GM23338 (cell line): Measurements from ENCODE around the gene MLH1. TPM values are rescaled to one million over a fixed set of nuclear protein-coding genes. Genes with fewer than 3 reads are reported as not detected.

Source experiments
- ATAC-seq: fragments of 200-7000 bp; cut with Tn5 transposase; 3 replicates; pipeline ENCODE4 v1.9.1; 2020
- DNase-seq: peaks from one replicate; pipeline ENCODE4 v3.0.0-alpha.2; 2015; ENCODE audit warnings: low spot score
- H2AFZ ChIP-seq: fragments of 200-600 bp; sonication (generic); 2 replicates; pipeline ENCODE4 v1.8.0; 2016; ENCODE audit warnings: antibody characterized with exemption, mild to moderate bottlenecking, moderate library complexity
- H3F3A ChIP-seq: fragments of 200-600 bp; sonication (generic); replicated peaks from 2 replicates; pipeline ENCODE4 v1.8.0; 2017; ENCODE audit warnings: antibody characterized with exemption, mixed run types, low read depth
- H3K27ac ChIP-seq: fragments of 200-600 bp; sonication (generic); 2 replicates; pipeline ENCODE4 v1.6.1; 2016; ENCODE audit warnings: low read depth
- H3K27me3 ChIP-seq: fragments of 200-600 bp; sonication (generic); 2 replicates; pipeline ENCODE4 v1.8.0; 2016; ENCODE audit warnings: mild to moderate bottlenecking, mixed run types, moderate library complexity; ENCODE audit not compliant: insufficient read depth
- H3K36me3 ChIP-seq: fragments of 200-600 bp; sonication (generic); 2 replicates; pipeline ENCODE4 v1.8.0; 2016; ENCODE audit warnings: mild to moderate bottlenecking; ENCODE audit not compliant: insufficient read depth
- H3K4me1 ChIP-seq: fragments of 200-600 bp; sonication (generic); 2 replicates; pipeline ENCODE4 v1.8.0; 2016; ENCODE audit warnings: mild to moderate bottlenecking, moderate library complexity; ENCODE audit not compliant: insufficient read depth
- H3K4me2 ChIP-seq: fragments of 200-600 bp; sonication (generic); 2 replicates; pipeline ENCODE4 v1.7.1; 2017; ENCODE audit warnings: mixed run types
- H3K4me3 ChIP-seq: fragments of 200-600 bp; sonication (generic); 2 replicates; pipeline ENCODE4 v1.6.1; 2016; ENCODE audit warnings: mixed run types
- H3K79me2 ChIP-seq: fragments of 200-600 bp; sonication (generic); replicated peaks from 2 replicates; pipeline ENCODE4 v1.8.0; 2017; ENCODE audit warnings: mild to moderate bottlenecking; ENCODE audit not compliant: insufficient read depth
- H3K9me2 ChIP-seq: fragments of 200-600 bp; sonication (generic); 2 replicates; pipeline ENCODE4 v1.8.0; 2017; ENCODE audit not compliant: insufficient read depth
- H4K20me1 ChIP-seq: fragments of 200-600 bp; sonication (generic); replicated peaks from 2 replicates; pipeline ENCODE4 v1.8.0; 2017; ENCODE audit warnings: mild to moderate bottlenecking; ENCODE audit not compliant: insufficient read depth
- H3K27ac Mint-ChIP-seq: 2 replicates; pipeline ENCODE4 v1.8.0; 2020; ENCODE audit warnings: inconsistent platforms, mild to moderate bottlenecking, moderate library complexity, mixed read lengths
- H3K27me3 Mint-ChIP-seq: 3 replicates; pipeline ENCODE4 v1.8.0; 2022; ENCODE audit warnings: low read depth, mild to moderate bottlenecking, moderate library complexity, mixed read lengths, inconsistent platforms; ENCODE audit not compliant: insufficient read depth, poor library complexity
- H3K36me3 Mint-ChIP-seq: 3 replicates; pipeline ENCODE4 v1.8.0; 2021; ENCODE audit warnings: low read depth, mild to moderate bottlenecking, inconsistent platforms, moderate library complexity, mixed read lengths
- H3K4me1 Mint-ChIP-seq: 3 replicates; pipeline ENCODE4 v1.8.0; 2020; ENCODE audit warnings: mild to moderate bottlenecking, inconsistent platforms, mixed read lengths
- H3K4me3 Mint-ChIP-seq: 3 replicates; pipeline ENCODE4 v1.8.0; 2021; ENCODE audit warnings: moderate library complexity, mild to moderate bottlenecking, inconsistent platforms, mixed read lengths
- H3K9me3 Mint-ChIP-seq: 3 replicates; pipeline ENCODE4 v1.8.0; 2020; ENCODE audit warnings: moderate library complexity, mild to moderate bottlenecking, inconsistent platforms, mixed read lengths
- CREB1 ChIP-seq: fragments of 250-450 bp; sonication (Bioruptor Pico); IDR thresholded peaks from 2 replicates; pipeline ENCODE4 v1.5.0; 2020; ENCODE audit warnings: low read depth, mild to moderate bottlenecking, moderate library complexity
- CTCF ChIP-seq, 2 experiments: fragments of 200-600 bp in 1 of 2; sonication (generic) in 1 of 2; conservative IDR thresholded peaks; 2 replicates each; pipeline versions ENCODE4 v1.5.1 to v1.6.1; 2016 to 2017; ENCODE audit warnings: antibody characterized with exemption in 2 of 2, low read depth in 2 of 2, mild to moderate bottlenecking in 2 of 2, moderate library complexity in 1 of 2
- ETS1 ChIP-seq: IDR thresholded peaks from 2 replicates; pipeline ENCODE4 v1.6.1; 2016; ENCODE audit warnings: antibody characterized with exemption
- EZH2 ChIP-seq: fragments of 200-600 bp; sonication (generic); IDR thresholded peaks from one replicate; pipeline ENCODE4 v1.8.0; 2017; ENCODE audit warnings: antibody characterized with exemption, mild to moderate bottlenecking, low read depth; ENCODE audit not compliant: unreplicated experiment
- EZH2phosphoT487 ChIP-seq: fragments of 200-600 bp; sonication (generic); IDR thresholded peaks from one replicate; pipeline ENCODE4 v1.8.1; 2018; ENCODE audit warnings: antibody characterized with exemption; ENCODE audit not compliant: unreplicated experiment
- JUNB ChIP-seq: IDR thresholded peaks from one replicate; pipeline ENCODE4 v1.6.1; 2016; ENCODE audit warnings: antibody characterized with exemption; ENCODE audit not compliant: unreplicated experiment
- NANOG ChIP-seq: IDR thresholded peaks from 2 replicates; pipeline ENCODE4 v1.6.1; 2016; ENCODE audit warnings: antibody characterized with exemption, borderline replicate concordance
- POLR2AphosphoS5 ChIP-seq: IDR thresholded peaks from 2 replicates; pipeline ENCODE4 v1.6.1; 2016; ENCODE audit warnings: antibody characterized with exemption, low read depth
- REST ChIP-seq: IDR thresholded peaks from one replicate; pipeline ENCODE4 v1.6.1; 2018; ENCODE audit warnings: antibody characterized with exemption; ENCODE audit not compliant: unreplicated experiment
- STAT1 ChIP-seq: IDR thresholded peaks from one replicate; pipeline ENCODE4 v1.6.1; 2016; ENCODE audit warnings: antibody characterized with exemption; ENCODE audit not compliant: unreplicated experiment
- ZNF114 ChIP-seq: fragments of 250-450 bp; sonication (Bioruptor Pico); IDR thresholded peaks from 2 replicates; pipeline ENCODE4 v1.5.0; 2020; ENCODE audit warnings: mild to moderate bottlenecking, moderate library complexity
- ZNF331 ChIP-seq: fragments of 250-450 bp; sonication (Bioruptor Pico); IDR thresholded peaks from 2 replicates; pipeline ENCODE4 v1.5.0; 2020; ENCODE audit warnings: low read depth, mild to moderate bottlenecking, moderate library complexity
- ZNF462 ChIP-seq: fragments of 250-450 bp; sonication (Bioruptor Pico); IDR thresholded peaks from 2 replicates; pipeline ENCODE4 v1.5.0; 2020; ENCODE audit warnings: mild to moderate bottlenecking, moderate library complexity
- polyA plus RNA-seq: library from polyadenylated mRNA; unstranded; fragments of >200 nt; fragmentation: Nextera tagmentation; extraction: Ambion mirVana; gene quantifications from 2 replicates; pipeline ENCODE4 v1.2.1, GENCODE V29; 2016
- total RNA-seq: library from RNA; depleted of rRNA; stranded (reverse); fragments of >200 nt; shearing (Covaris generic); gene quantifications from 2 replicates; pipeline ENCODE4 v1.2.3, GENCODE V29; 2014

Gene MLH1
- total and polyA plus RNA-seq, 2 experiments from 2014 or later: 31.7 to 58.0 TPM

GRCh38 chr3:37053753-37054152 is 60.4 kb downstream of the MLH1 start:
- Histone ChIP-seq H3F3A (no peaks in the 10 kb centered on the region), H3K9me2 (no peaks in the 10 kb centered on the region), H4K20me1 (no peaks in the 10 kb centered on the region), H3K4me2 (no peak overlapping the region), H2AFZ (no peak overlapping the region), H3K27me3 (no peaks in the 10 kb centered on the region), H3K36me3 (peaks cover 40% of the 10 kb centered on the region), H3K4me1 (no peaks in the 10 kb centered on the region), H3K79me2 (no peaks in the 10 kb centered on the region), H3K27ac (no peak overlapping the region), H3K4me3 (no peak overlapping the region)
- H3K4me3 Mint-ChIP-seq: no peak overlapping the region
- no peak overlapping the region for H3K27ac Mint-ChIP-seq
- no peak for TF ChIP-seq CTCF (conservative IDR thresholded peaks at IDR 0.05; ENCODE audit: low read depth in 2 of 2)
- no peak for TF ChIP-seq ZNF114 (CRISPR knock-in tag)
- TF ChIP-seq ZNF331: no peak
- TF ChIP-seq EZH2phosphoT487: no peak
- TF ChIP-seq NANOG: no peak
- no peak for TF ChIP-seq JUNB
- TF ChIP-seq ETS1: no peak
- no peak for TF ChIP-seq POLR2AphosphoS5
- TF ChIP-seq CREB1 (CRISPR knock-in tag): no peak
- no peak for TF ChIP-seq EZH2
- TF ChIP-seq STAT1: no peak
- TF ChIP-seq ZNF462 (CRISPR knock-in tag): no peak
- TF ChIP-seq REST: no peak
- H3K9me3 Mint-ChIP-seq: no peaks in the 10 kb centered on the region
- peaks cover 49% of the 10 kb centered on the region for H3K36me3 Mint-ChIP-seq
- no peak for DNase-seq
- H3K4me1 Mint-ChIP-seq: no peaks in the 10 kb centered on the region
- H3K27me3 Mint-ChIP-seq: peaks cover 2% of the 10 kb centered on the region
- ATAC-seq: no peak
